Measurements from ENCODE around the gene CDHR3. TPM values are rescaled to one million over a fixed set of nuclear protein-coding genes. Genes with fewer than 3 reads are reported as not detected.
"Not testable (repeated sequence)": the region's sequence is repeated elsewhere in the genome, so short reads cannot be mapped to it uniquely, and the experiment has no call there.

The CDHR3 gene
- total RNA-seq, 1 experiment from 2014 or later: 19.1 TPM

- H3K27me3 Mint-ChIP-seq (ENCODE audit: low read depth); H3K9me3 Mint-ChIP-seq; H3K36me3 Mint-ChIP-seq; ATAC-seq; DNase-seq (ENCODE audit: low spot score): not testable (repeated sequence)
- peak; percentile 92 for TF ChIP-seq ZNF121 (CRISPR knock-in tag; IDR thresholded peaks at IDR 0.05)
- Mint-ChIP-seq H3K4me1 (peaks cover 86% of the 10 kb centered on the region), H3K27ac (peak overlapping the region; percentile 87; the same call in 1 of the 2 replicates), H3K4me3 (peak overlapping the region; percentile 38; the same call in 1 of the 2 replicates)
- ChIA-PET CTCF (interaction anchor here (1.1 to 1.6 kb wide), 3 partner anchors 15 to 226 kb away, joined by 3 to 6 read pairs (median 4); no protein-coding TSS in a partner anchor), POLR2A (interaction anchor here (0.7 kb wide), 1 partner anchor 88 kb away, joined by 4 read pairs; no protein-coding TSS in a partner anchor)
Measured at GRCh38 chr7:105984808-105985207, 21.7 kb downstream of the CDHR3 start.

GRCh38 chr7:105985229-105985628 is 22.2 kb downstream of the CDHR3 start:
- Mint-ChIP-seq H3K27ac (peak overlapping the region; percentile 87), H3K4me3 (peak overlapping the region; percentile 38), H3K27me3 (ENCODE audit: low read depth) (no peaks in the 10 kb centered on the region), H3K4me1 (peaks cover 88% of the 10 kb centered on the region), H3K36me3 (no peaks in the 10 kb centered on the region), H3K9me3 (no peaks in the 10 kb centered on the region)
- DNase-seq (ENCODE audit: low spot score): no peak
- ATAC-seq: peak; percentile 29
- CTCF ChIA-PET: interaction anchor here (1.1 to 1.6 kb wide), 3 partner anchors 15 to 226 kb away, joined by 3 to 6 read pairs (median 4); no protein-coding TSS in a partner anchor
- POLR2A ChIA-PET: interaction anchor here (0.7 kb wide), 1 partner anchor 88 kb away, joined by 4 read pairs; no protein-coding TSS in a partner anchor
- TF ChIP-seq NFE2L1 (CRISPR knock-in tag; IDR thresholded peaks at IDR 0.05) (no peak), EMX1 (CRISPR knock-in tag; IDR thresholded peaks at IDR 0.05) (no peak), TP53 (CRISPR knock-in tag; IDR thresholded peaks at IDR 0.05) (no peak), ERG (CRISPR knock-in tag; IDR thresholded peaks at IDR 0.05) (no peak), FOXP1 (CRISPR knock-in tag; IDR thresholded peaks at IDR 0.05; ENCODE audit: borderline replicate concordance) (no peak), NR1H2 (CRISPR knock-in tag; IDR thresholded peaks at IDR 0.05) (no peak), GABPB1 (CRISPR knock-in tag; IDR thresholded peaks at IDR 0.05) (no peak), ZNF532 (CRISPR knock-in tag; IDR thresholded peaks at IDR 0.05; ENCODE audit: borderline replicate concordance) (no peak), SP1 (CRISPR knock-in tag; conservative IDR thresholded peaks at IDR 0.05) (no peak), OVOL2 (CRISPR knock-in tag; IDR thresholded peaks at IDR 0.05; ENCODE audit: borderline replicate concordance) (no peak), CREM (CRISPR knock-in tag; IDR thresholded peaks at IDR 0.05) (no peak), NFYB (CRISPR knock-in tag; conservative IDR thresholded peaks at IDR 0.05; ENCODE audit: low read depth) (no peak), ATF3 (CRISPR knock-in tag; conservative IDR thresholded peaks at IDR 0.05) (no peak), STAT6 (CRISPR knock-in tag; conservative IDR thresholded peaks at IDR 0.05; ENCODE audit: low read depth) (no peak), PRDM15 (CRISPR knock-in tag; IDR thresholded peaks at IDR 0.05) (no peak), E2F5 (CRISPR knock-in tag; IDR thresholded peaks at IDR 0.05) (no peak), E2F4 (CRISPR knock-in tag; IDR thresholded peaks at IDR 0.05; ENCODE audit: borderline replicate concordance, low read depth) (no peak), PRRX2 (CRISPR knock-in tag; IDR thresholded peaks at IDR 0.05) (no peak), ZNF263 (CRISPR knock-in tag; IDR thresholded peaks at IDR 0.05; ENCODE audit: low read depth) (no peak)
